ENCODE data around the gene ZNF414. TPM values are rescaled to one million over a fixed set of nuclear protein-coding genes. Genes with fewer than 3 reads are reported as not detected.
A peak's percentile ranks its signal among the peaks of the same experiment; 100 is the strongest.

ZNF414 gene
- total RNA-seq, 1 donor from 2014 or later, result 29.9 TPM

GRCh38 chr19:8529369-8530006 is 15.5 kb upstream of the ZNF414 start:
- no peak for DNase-seq (ENCODE audit: extremely low spot score, unreplicated experiment)

GRCh38 chr19:8528500-8528899 is 14.5 kb upstream of the ZNF414 start:
- DNase-seq (ENCODE audit: extremely low spot score, unreplicated experiment), result no peak
- peaks cover 15% of the 10 kb centered on the region for H3K4me1 Mint-ChIP-seq (ENCODE audit: unreplicated experiment)
- no peaks in the 10 kb centered on the region for H3K9me3 Mint-ChIP-seq (ENCODE audit: unreplicated experiment)
- peak overlapping the region; percentile 38 for H3K27ac Mint-ChIP-seq (ENCODE audit: unreplicated experiment)
- TF ChIP-seq, protein P1, sequence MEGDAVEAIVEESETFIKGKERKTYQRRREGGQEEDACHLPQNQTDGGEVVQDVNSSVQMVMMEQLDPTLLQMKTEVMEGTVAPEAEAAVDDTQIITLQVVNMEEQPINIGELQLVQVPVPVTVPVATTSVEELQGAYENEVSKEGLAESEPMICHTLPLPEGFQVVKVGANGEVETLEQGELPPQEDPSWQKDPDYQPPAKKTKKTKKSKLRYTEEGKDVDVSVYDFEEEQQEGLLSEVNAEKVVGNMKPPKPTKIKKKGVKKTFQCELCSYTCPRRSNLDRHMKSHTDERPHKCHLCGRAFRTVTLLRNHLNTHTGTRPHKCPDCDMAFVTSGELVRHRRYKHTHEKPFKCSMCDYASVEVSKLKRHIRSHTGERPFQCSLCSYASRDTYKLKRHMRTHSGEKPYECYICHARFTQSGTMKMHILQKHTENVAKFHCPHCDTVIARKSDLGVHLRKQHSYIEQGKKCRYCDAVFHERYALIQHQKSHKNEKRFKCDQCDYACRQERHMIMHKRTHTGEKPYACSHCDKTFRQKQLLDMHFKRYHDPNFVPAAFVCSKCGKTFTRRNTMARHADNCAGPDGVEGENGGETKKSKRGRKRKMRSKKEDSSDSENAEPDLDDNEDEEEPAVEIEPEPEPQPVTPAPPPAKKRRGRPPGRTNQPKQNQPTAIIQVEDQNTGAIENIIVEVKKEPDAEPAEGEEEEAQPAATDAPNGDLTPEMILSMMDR (IDR thresholded peaks at IDR 0.05), result no peak
- H3K4me3 Mint-ChIP-seq (ENCODE audit: unreplicated experiment), result peak overlapping the region; percentile 48
- peaks cover 3% of the 10 kb centered on the region for H3K36me3 Mint-ChIP-seq (ENCODE audit: unreplicated experiment)
- no peaks in the 10 kb centered on the region for H3K27me3 Mint-ChIP-seq (ENCODE audit: unreplicated experiment)

More at GRCh38 chr19:8529369-8530006, 15.5 kb upstream of the ZNF414 start:
- TF ChIP-seq, protein P1 (IDR thresholded peaks at IDR 0.05), result no peak
- Mint-ChIP-seq H3K36me3 (ENCODE audit: unreplicated experiment) (peaks cover 3% of the 10 kb centered on the region), H3K4me1 (ENCODE audit: unreplicated experiment) (peaks cover 15% of the 10 kb centered on the region), H3K27me3 (ENCODE audit: unreplicated experiment) (no peaks in the 10 kb centered on the region), H3K27ac (ENCODE audit: unreplicated experiment) (no peak overlapping the region), H3K4me3 (ENCODE audit: unreplicated experiment) (no peak overlapping the region), H3K9me3 (ENCODE audit: unreplicated experiment) (no peaks in the 10 kb centered on the region)

DNA sequence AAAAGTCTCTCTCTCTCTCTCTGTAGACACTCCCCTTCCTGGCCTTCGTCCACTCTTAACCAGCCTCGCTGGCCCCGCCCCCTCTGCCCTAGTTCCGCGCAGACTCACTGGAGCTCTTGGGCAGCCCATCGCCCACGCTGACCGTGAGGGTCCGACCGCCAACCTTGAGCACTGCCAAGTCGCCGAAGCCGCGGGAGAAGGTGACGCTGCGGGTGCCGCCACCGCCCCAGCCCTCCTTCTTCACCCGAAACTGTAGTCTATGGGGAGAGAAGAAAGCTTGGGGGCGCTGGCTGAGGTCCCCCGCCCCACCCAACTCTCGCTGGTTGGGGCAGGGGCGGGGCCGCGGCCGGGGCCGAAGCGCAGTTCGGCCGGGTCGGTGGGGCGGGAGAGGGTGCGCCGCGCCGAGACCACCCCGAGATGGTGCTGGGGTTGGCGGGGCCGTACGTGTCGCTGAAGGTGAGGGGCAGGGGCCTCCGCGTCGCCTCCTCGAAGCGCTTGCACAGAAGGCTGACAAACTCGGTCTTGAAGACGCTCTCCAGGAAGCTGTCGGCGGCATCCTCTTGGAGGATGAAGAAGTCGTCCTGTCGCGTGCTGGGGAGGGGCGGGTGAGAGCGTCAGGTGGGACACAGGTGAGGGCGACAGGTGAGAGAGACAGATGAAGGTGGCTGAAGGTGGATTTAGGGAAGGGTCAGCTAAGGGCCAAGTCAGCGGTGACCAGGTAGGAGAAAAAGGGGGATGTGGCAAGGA is 12.6 kb upstream of the ZNF414 start:
- Mint-ChIP-seq H3K27me3 (ENCODE audit: unreplicated experiment) (no peaks in the 10 kb centered on the region), H3K27ac (ENCODE audit: unreplicated experiment) (peak overlapping the region; percentile 19)

GRCh38 chr19:8525401-8525684 is 11.4 kb upstream of the ZNF414 start:
- DNase-seq (ENCODE audit: extremely low spot score, unreplicated experiment), result no peak
- H3K36me3 Mint-ChIP-seq (ENCODE audit: unreplicated experiment), result peaks cover 3% of the 10 kb centered on the region
- H3K9me3 Mint-ChIP-seq (ENCODE audit: unreplicated experiment), result no peaks in the 10 kb centered on the region
- TF ChIP-seq, protein P1 (IDR thresholded peaks at IDR 0.05), result peak; percentile 44
- H3K4me3 Mint-ChIP-seq (ENCODE audit: unreplicated experiment), result no peak overlapping the region
- H3K27ac Mint-ChIP-seq (ENCODE audit: unreplicated experiment), result no peak overlapping the region
- no peaks in the 10 kb centered on the region for H3K27me3 Mint-ChIP-seq (ENCODE audit: unreplicated experiment)
- H3K4me1 Mint-ChIP-seq (ENCODE audit: unreplicated experiment), result peaks cover 15% of the 10 kb centered on the region

More for the DNA sequence above, 12.6 kb upstream of the ZNF414 start:
- H3K36me3 Mint-ChIP-seq (ENCODE audit: unreplicated experiment), result peaks cover 3% of the 10 kb centered on the region
- no peak overlapping the region for H3K4me3 Mint-ChIP-seq (ENCODE audit: unreplicated experiment)
- H3K4me1 Mint-ChIP-seq (ENCODE audit: unreplicated experiment), result peaks cover 15% of the 10 kb centered on the region
- DNase-seq (ENCODE audit: extremely low spot score, unreplicated experiment), result peak; percentile 98
- TF ChIP-seq, protein P1 (IDR thresholded peaks at IDR 0.05), result no peak
- no peaks in the 10 kb centered on the region for H3K9me3 Mint-ChIP-seq (ENCODE audit: unreplicated experiment)

DNA sequence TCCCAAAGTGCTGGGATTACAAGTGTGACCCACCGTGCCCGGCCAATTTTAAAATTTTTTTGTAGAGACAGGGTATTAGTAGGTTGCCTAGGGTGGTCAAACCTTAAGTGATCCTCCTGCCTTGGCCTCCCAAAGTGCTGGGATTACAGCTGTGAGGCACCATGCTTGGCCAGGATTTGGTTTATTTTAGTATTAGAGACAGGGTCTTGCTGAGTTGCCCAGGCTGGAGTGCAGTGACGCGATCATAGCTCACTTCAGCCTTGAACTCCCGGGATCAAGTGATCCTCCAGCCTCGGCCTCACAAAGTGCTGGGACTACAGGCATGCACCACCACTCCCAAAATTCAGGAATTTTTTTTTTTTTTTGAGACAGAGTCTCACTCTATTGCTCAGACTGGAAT is 5.4 kb upstream of the ZNF414 start:
- peaks cover 5% of the 10 kb centered on the region for H3K27me3 Mint-ChIP-seq (ENCODE audit: unreplicated experiment)

More for the DNA sequence above, 5.4 kb upstream of the ZNF414 start:
- no peaks in the 10 kb centered on the region for H3K9me3 Mint-ChIP-seq (ENCODE audit: unreplicated experiment)
- H3K4me1 Mint-ChIP-seq (ENCODE audit: unreplicated experiment), result peaks cover 3% of the 10 kb centered on the region
- DNase-seq (ENCODE audit: extremely low spot score, unreplicated experiment), result no peak
- H3K27ac Mint-ChIP-seq (ENCODE audit: unreplicated experiment), result no peak overlapping the region
- H3K36me3 Mint-ChIP-seq (ENCODE audit: unreplicated experiment), result no peaks in the 10 kb centered on the region
- TF ChIP-seq, protein P1 (IDR thresholded peaks at IDR 0.05), result no peak
- H3K4me3 Mint-ChIP-seq (ENCODE audit: unreplicated experiment), result no peak overlapping the region

Measured in osteocyte (in vitro differentiated cells).